WTC11 (cell line): Measurements from ENCODE around the gene IGLL5.

Experiments
- GABPB1 ChIP-seq: sonication (generic); formaldehyde crosslinking; IDR thresholded peaks from 2 replicates; pipeline ENCODE4 v1.8.1; 2023; ENCODE audit warnings: mild to moderate bottlenecking, missing genetic modification reagents
- IRF2 ChIP-seq: sonication (generic); formaldehyde crosslinking; IDR thresholded peaks from 2 replicates; pipeline ENCODE4 v1.8.0; 2022; ENCODE audit warnings: low read depth, missing genetic modification reagents, borderline replicate concordance
- JUN ChIP-seq: sonication (generic); formaldehyde crosslinking; IDR thresholded peaks from 2 replicates; pipeline ENCODE4 v1.8.0; 2023; ENCODE audit warnings: mild to moderate bottlenecking, missing genetic modification reagents
- TF ChIP-seq, protein P1 (sequence below): fragments of 200-600 bp; IDR thresholded peaks from 2 replicates; pipeline ENCODE4 v1.8.0; 2022; ENCODE audit warnings: antibody characterized with exemption

DNA sequence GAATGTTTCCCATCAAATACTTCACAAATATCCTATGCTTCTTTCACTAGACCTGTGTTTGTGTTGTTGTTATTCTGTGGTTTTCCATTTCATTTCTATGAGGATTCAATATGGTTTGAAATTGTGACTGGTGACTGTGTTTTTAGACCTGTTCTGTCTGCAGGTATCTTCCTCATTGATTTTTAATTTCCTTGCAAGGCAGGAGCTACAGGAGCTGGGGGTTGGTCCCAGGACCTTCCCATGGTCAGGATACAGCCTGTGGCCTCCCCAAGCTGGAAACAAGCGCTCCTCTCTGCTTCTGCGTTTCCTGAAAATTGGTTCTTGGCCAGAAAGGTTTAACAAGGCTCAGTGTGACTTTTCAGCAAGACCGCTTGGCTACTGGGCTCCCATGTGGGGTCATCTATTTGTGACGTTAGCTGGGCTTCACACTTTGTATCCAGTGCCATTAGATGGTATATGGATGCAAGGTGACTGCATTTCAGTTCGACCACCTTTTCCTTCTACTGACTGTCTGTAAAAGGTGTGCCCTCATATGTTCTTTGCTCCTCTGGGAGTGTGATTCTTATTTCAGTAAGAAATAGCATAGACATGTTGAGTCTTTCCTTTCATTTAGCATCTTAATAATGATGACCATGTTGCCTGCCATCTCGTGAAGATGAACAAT, 21.5 kb downstream of the IGLL5 start:
- TF ChIP-seq, protein P1, sequence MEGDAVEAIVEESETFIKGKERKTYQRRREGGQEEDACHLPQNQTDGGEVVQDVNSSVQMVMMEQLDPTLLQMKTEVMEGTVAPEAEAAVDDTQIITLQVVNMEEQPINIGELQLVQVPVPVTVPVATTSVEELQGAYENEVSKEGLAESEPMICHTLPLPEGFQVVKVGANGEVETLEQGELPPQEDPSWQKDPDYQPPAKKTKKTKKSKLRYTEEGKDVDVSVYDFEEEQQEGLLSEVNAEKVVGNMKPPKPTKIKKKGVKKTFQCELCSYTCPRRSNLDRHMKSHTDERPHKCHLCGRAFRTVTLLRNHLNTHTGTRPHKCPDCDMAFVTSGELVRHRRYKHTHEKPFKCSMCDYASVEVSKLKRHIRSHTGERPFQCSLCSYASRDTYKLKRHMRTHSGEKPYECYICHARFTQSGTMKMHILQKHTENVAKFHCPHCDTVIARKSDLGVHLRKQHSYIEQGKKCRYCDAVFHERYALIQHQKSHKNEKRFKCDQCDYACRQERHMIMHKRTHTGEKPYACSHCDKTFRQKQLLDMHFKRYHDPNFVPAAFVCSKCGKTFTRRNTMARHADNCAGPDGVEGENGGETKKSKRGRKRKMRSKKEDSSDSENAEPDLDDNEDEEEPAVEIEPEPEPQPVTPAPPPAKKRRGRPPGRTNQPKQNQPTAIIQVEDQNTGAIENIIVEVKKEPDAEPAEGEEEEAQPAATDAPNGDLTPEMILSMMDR, result no peak
- TF ChIP-seq GABPB1 (CRISPR knock-in tag), result no peak
- TF ChIP-seq JUN (CRISPR knock-in tag), result no peak
- TF ChIP-seq IRF2 (CRISPR knock-in tag), result no peak
